Measurements from ENCODE around the gene SLC6A14.

Gene SLC6A14, protein sequence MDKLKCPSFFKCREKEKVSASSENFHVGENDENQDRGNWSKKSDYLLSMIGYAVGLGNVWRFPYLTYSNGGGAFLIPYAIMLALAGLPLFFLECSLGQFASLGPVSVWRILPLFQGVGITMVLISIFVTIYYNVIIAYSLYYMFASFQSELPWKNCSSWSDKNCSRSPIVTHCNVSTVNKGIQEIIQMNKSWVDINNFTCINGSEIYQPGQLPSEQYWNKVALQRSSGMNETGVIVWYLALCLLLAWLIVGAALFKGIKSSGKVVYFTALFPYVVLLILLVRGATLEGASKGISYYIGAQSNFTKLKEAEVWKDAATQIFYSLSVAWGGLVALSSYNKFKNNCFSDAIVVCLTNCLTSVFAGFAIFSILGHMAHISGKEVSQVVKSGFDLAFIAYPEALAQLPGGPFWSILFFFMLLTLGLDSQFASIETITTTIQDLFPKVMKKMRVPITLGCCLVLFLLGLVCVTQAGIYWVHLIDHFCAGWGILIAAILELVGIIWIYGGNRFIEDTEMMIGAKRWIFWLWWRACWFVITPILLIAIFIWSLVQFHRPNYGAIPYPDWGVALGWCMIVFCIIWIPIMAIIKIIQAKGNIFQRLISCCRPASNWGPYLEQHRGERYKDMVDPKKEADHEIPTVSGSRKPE

GRCh38 chrX:116436358-116436816 lies at the start of gene SLC6A14:
Gene SLC6A14 (plus strand): TSS chrX:116436606. CDS start chrX:116436710, 104 bp downstream.
- no peak for DNase-seq (ENCODE audit: low spot score)
- no peak for FAIRE-seq

- no peak for FAIRE-seq
Measured at GRCh38 chrX:116395752-116396151, 40.7 kb upstream of the SLC6A14 start.

GRCh38 chrX:116399681-116400080 lies 36.7 kb upstream of the SLC6A14 start:
- FAIRE-seq (no peak), DNase-seq (ENCODE audit: low spot score) (no peak)

More at GRCh38 chrX:116395752-116396151, 40.7 kb upstream of the SLC6A14 start:
- DNase-seq (ENCODE audit: low spot score): no peak

DNA sequence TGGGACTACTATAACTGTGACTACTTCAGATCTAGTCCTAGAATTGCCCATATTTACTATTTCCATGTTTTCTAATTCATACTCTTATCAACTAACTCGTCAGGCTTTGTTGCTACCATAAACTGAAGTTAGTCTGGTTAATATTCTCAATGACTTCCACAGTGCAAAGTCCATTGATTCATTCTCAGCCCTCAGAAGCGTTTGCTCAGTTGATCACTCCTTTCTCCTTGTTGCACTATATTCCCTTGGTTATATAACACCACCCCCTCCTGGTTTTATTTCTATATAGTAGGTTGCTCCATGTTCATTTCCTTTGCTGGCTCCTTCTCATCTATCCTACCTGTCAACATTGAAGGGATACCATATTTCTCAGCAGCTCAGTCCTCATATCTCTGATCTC lies 27.2 kb upstream of the SLC6A14 start:
- FAIRE-seq: no peak
- DNase-seq (ENCODE audit: low spot score): no peak

- FAIRE-seq (no peak), DNase-seq (ENCODE audit: low spot score) (no peak)
Measured at GRCh38 chrX:116413273-116413672, 23.1 kb upstream of the SLC6A14 start.

GRCh38 chrX:116417214-116417613 lies 19.2 kb upstream of the SLC6A14 start:
- FAIRE-seq (no peak), DNase-seq (ENCODE audit: low spot score) (no peak)

DNA sequence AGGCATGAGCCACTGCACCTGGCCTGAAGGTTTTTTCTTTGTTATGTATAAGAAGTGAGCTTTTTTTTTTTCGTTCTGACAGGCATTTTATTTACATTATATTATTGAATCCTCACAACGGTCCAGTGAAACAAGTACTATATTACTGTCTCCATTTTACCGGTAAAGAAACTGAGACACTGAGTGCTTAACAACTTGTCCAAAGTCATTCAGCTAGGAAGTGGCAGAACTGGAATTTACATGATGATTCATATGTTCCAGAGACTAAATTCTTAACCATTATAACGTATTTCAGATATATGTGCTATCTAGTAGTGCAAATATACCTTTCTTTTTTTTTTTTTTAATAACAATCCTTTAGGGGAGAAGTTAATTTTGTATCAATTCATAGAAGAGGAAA lies 18.4 kb upstream of the SLC6A14 start:
- DNase-seq (ENCODE audit: low spot score): no peak

DNA sequence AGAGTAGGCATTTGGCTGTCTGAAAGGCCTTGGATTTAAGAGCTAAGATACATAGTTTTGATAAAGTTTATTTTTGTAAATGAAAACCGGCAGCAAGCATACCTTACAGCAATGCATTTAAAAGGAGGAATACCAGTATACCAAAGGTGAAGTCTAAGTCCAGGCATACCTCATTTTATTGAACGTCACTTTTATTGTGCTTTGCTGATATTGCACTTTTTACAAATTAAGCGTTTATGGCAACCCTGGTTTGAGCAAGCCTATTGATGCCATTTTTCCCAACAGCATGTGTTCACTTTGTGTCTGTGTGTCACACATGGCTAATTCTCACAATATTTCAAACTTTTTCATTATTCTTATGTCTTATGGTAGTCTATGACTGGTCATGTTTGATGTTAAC lies 8.4 kb upstream of the SLC6A14 start:
- no peak for FAIRE-seq

More for the DNA sequence above, 18.4 kb upstream of the SLC6A14 start:
- FAIRE-seq: no peak

GRCh38 chrX:116435597-116435996 lies 809 bp upstream of the SLC6A14 start:
- no peak for FAIRE-seq
- no peak for DNase-seq (ENCODE audit: low spot score)

More for the DNA sequence above, 8.4 kb upstream of the SLC6A14 start:
- DNase-seq (ENCODE audit: low spot score): no peak

- FAIRE-seq (no peak), DNase-seq (ENCODE audit: low spot score) (no peak)
Measured at GRCh38 chrX:116449156-116449555, 12.8 kb downstream of the SLC6A14 start.

DNA sequence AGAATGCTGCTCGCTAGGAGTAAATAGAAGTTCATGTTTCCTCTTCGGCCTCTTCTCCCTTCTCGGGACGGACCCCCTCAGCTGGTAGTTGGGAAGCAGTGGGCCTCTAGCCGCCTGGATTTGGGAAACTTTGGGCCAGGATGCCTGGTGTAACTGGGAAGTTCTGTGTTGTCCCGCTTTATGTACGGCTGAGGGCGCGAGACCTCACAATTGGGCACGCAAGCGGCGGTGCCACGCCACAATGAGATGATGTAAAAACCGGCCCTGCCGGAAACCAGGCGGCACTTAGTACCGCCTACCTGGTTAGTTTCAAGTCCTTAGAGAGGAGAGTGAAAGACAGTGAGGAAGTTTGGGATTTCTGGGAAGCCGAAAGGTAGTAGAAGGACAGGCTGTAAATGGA lies 26.4 kb downstream of the SLC6A14 start, which contains the start of gene CT83:
CT83 (minus strand) TSS at position 155 of the 400 bp plus-strand sequence; CDS start at position 35, 120 bp downstream.
- DNase-seq (ENCODE audit: low spot score) (peak; percentile 44), FAIRE-seq (no peak)

- FAIRE-seq (no peak), DNase-seq (ENCODE audit: low spot score) (no peak)
Measured at GRCh38 chrX:116480059-116480458, 43.7 kb downstream of the SLC6A14 start.

DNA sequence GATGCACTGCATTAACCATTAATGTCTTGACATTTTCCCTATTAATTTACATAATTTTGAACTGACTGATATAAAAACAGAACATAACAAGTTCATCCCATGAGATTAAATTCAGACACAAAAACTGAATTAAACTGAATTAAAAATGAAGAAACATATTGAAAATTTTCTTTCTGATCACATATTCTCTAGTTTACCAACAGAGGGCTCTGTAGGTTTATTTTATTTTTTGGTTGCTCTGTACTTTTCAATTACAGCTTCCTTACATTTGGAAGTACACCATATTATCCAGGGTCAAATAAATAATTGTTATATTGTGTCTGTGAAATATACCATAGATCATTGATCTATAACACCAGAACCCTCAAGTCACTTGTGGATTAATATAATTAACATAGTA lies 53.7 kb downstream of the SLC6A14 start:
- no peak for FAIRE-seq
- DNase-seq (ENCODE audit: low spot score): no peak

- FAIRE-seq (no peak), DNase-seq (ENCODE audit: low spot score) (no peak)
Measured at GRCh38 chrX:116493271-116493670, 56.9 kb downstream of the SLC6A14 start.

DNA sequence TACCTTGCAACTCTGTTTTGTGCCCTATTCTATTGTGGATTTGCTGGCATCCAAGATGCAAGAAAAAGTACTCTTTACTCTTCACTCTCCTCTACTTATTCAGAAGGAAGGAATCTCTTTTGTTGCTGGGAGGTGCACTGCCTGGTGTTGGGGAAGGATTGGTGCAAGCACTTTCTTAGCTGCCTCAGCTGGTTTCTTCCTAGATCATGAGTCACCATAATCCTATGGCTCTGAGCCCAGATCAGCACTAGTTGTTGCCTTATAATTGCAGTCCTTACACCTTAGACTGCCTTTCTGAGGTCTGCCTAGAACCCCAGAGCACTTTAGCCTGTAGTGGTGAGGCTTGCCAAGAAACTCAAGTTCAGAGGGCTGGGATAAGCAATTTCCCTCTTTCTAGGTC lies 63.4 kb downstream of the SLC6A14 start:
- DNase-seq (ENCODE audit: low spot score) (peak; percentile 1), FAIRE-seq (no peak)

Data from urothelium cell line (cell line).